NCI-H2029 (cell line): Measurements from ENCODE around the gene TLR6.

Experiments
- DNase-seq: peaks from one replicate; lab custom pipeline; 2025; lab: John Stamatoyannopoulos, UW

TLR6 gene

GRCh38 chr4:38868059-38868960, 11.7 kb upstream of the TLR6 start:
- DNase-seq = no peak

GRCh38 chr4:38867478-38868058, 11.0 kb upstream of the TLR6 start, which contains the start of gene FAM114A1:
Gene FAM114A1 (plus strand): TSS chr4:38867806. CDS start chr4:38878079, 10,273 bp downstream.
- peak; percentile 59 for DNase-seq

GRCh38 chr4:38866973-38867477, 10.4 kb upstream of the TLR6 start:
- no peak for DNase-seq

- DNase-seq = no peak
Observed at GRCh38 chr4:38865445-38865844, 8.8 kb upstream of the TLR6 start.

GRCh38 chr4:38861791-38862190, 5.2 kb upstream of the TLR6 start:
- no peak for DNase-seq

- DNase-seq = peak; percentile 44
Observed at GRCh38 chr4:38860788-38861424, 4.3 kb upstream of the TLR6 start.

GRCh38 chr4:38859501-38859900, 2.9 kb upstream of the TLR6 start:
- no peak for DNase-seq

GRCh38 chr4:38858097-38858420, 1.4 kb upstream of the TLR6 start:
- DNase-seq = no peak

- DNase-seq = no peak
Observed at GRCh38 chr4:38857354-38858096, 908 bp upstream of the TLR6 start.

- peak; percentile 77 for DNase-seq
Observed at GRCh38 chr4:38856046-38856445, 571 bp downstream of the TLR6 start.

GRCh38 chr4:38855466-38855865, 1.2 kb downstream of the TLR6 start:
- no peak for DNase-seq

- no peak for DNase-seq
Observed at GRCh38 chr4:38846015-38846414, 10.6 kb downstream of the TLR6 start.

GRCh38 chr4:38842994-38843393, 13.6 kb downstream of the TLR6 start:
- peak; percentile 89 for DNase-seq

- no peak for DNase-seq
Observed at GRCh38 chr4:38837849-38838248, 18.8 kb downstream of the TLR6 start.

GRCh38 chr4:38837334-38837733, 19.3 kb downstream of the TLR6 start:
- DNase-seq = no peak

- DNase-seq = no peak
Observed at GRCh38 chr4:38834570-38834969, 22.0 kb downstream of the TLR6 start.

- DNase-seq = no peak
Observed at GRCh38 chr4:38832624-38833528, 23.7 kb downstream of the TLR6 start.

- DNase-seq = no peak
Observed at GRCh38 chr4:38832206-38832605, 24.4 kb downstream of the TLR6 start.

GRCh38 chr4:38831653-38832052, 25.0 kb downstream of the TLR6 start:
- DNase-seq = no peak

- no peak for DNase-seq
Observed at GRCh38 chr4:38829237-38829636, 27.4 kb downstream of the TLR6 start.

- no peak for DNase-seq
Observed at GRCh38 chr4:38823766-38824165, 32.9 kb downstream of the TLR6 start.
